PFSK-1 (cell line): ENCODE data around the gene KBTBD4.

Experiments
- FOXP2 ChIP-seq: optimal IDR thresholded peaks from 2 replicates; pipeline ENCODE3; 2011; ENCODE audit warnings: borderline replicate concordance, control low read depth, inconsistent platforms; ENCODE audit not compliant: insufficient read depth; ENCODE audit errors: extremely low read length, extremely low read depth
- POLR2AphosphoS5 ChIP-seq: IDR thresholded peaks from 2 replicates; pipeline ENCODE4 v1.6.1; 2012; ENCODE audit warnings: low read depth, mild to moderate bottlenecking, control low read depth, low read length, moderate library complexity
- REST ChIP-seq, 2 experiments: IDR thresholded peaks; 2 replicates each; pipeline versions ENCODE4 v1.6.1 to v1.8.0; 2011 to 2012; ENCODE audit warnings: low read depth in 2 of 2, low read length in 2 of 2, control low read depth in 1 of 2, inconsistent platforms in 1 of 2, mild to moderate bottlenecking in 1 of 2, moderate library complexity in 1 of 2; ENCODE audit not compliant: insufficient read depth in 1 of 2
- SIN3A ChIP-seq: IDR thresholded peaks from 2 replicates; pipeline ENCODE4 v1.6.1; 2012; ENCODE audit warnings: mild to moderate bottlenecking, low read length, moderate library complexity, borderline replicate concordance; ENCODE audit not compliant: insufficient read depth
- TAF1 ChIP-seq: IDR thresholded peaks from 2 replicates; pipeline ENCODE4 v1.6.1; 2012; ENCODE audit warnings: low read length, control low read depth, borderline replicate concordance; ENCODE audit not compliant: insufficient read depth

KBTBD4 gene

GRCh38 chr11:47617417-47617809, 38.6 kb upstream of the KBTBD4 start:
- TF ChIP-seq POLR2AphosphoS5 (no peak), REST (IDR thresholded peaks at IDR 0.05; ENCODE audit: insufficient read depth in 1 of 2, low read depth in 2 of 2, low read length in 2 of 2) (no peak), FOXP2 (no peak), TAF1 (no peak)

GRCh38 chr11:47616726-47617416, 38.1 kb upstream of the KBTBD4 start:
- TF ChIP-seq TAF1: no peak
- TF ChIP-seq SIN3A: no peak
- TF ChIP-seq POLR2AphosphoS5: no peak
- TF ChIP-seq FOXP2: no peak

GRCh38 chr11:47615249-47615648, 36.5 kb upstream of the KBTBD4 start:
- TF ChIP-seq FOXP2 (no peak), POLR2AphosphoS5 (no peak), REST (IDR thresholded peaks at IDR 0.05; ENCODE audit: insufficient read depth in 1 of 2, low read depth in 2 of 2, low read length in 2 of 2) (no peak), TAF1 (no peak), SIN3A (no peak)

- no peak for TF ChIP-seq FOXP2
- no peak for TF ChIP-seq POLR2AphosphoS5
- no peak for TF ChIP-seq SIN3A
- no peak for TF ChIP-seq TAF1
- no peak for TF ChIP-seq REST (IDR thresholded peaks at IDR 0.05; ENCODE audit: insufficient read depth in 1 of 2, low read depth in 2 of 2, low read length in 2 of 2)
These were observed 32.6 kb upstream of the KBTBD4 start for GRCh38 chr11:47611348-47611794.

GRCh38 chr11:47609675-47610074, 30.9 kb upstream of the KBTBD4 start:
- TF ChIP-seq REST (IDR thresholded peaks at IDR 0.05; ENCODE audit: insufficient read depth in 1 of 2, low read depth in 2 of 2, low read length in 2 of 2) (no peak), POLR2AphosphoS5 (no peak), TAF1 (no peak), FOXP2 (no peak), SIN3A (no peak)
